HEK293 (cell line): ENCODE data around the gene GLG1.

Experiments
- CTCF ChIA-PET: fragments of 350-600 bp; formaldehyde crosslinking; extraction: SDS; loops from one replicate; lab custom pipeline; 2021; ENCODE audit warnings: antibody characterized with exemption; lab: Yijun Ruan, JAX
- POLR2A ChIA-PET: fragments of 300-600 bp; formaldehyde crosslinking; extraction: SDS; loops from one replicate; lab custom pipeline; 2020; ENCODE audit warnings: antibody characterized with exemption, inconsistent platforms; lab: Yijun Ruan, JAX
- H3K27ac ChIP-seq: fragments of 200-500 bp; sonication (Bioruptor generic); 2 replicates; pipeline ENCODE4 v1.5.1; 2014; ENCODE audit warnings: low read depth, low read length, control low read depth, inconsistent platforms; ENCODE audit errors: extremely low read depth
- H3K36me3 ChIP-seq, 2 experiments: fragments of 200-500 bp in 1 of 2; sonication (Bioruptor generic) in 1 of 2; 1 replicate in 1 of 2; 2 replicates in 1 of 2; pipeline ENCODE4 v1.5.1; 2014 to 2017; ENCODE audit warnings: inconsistent platforms in 2 of 2, low read length in 2 of 2; ENCODE audit not compliant: control insufficient read depth in 2 of 2, insufficient read depth in 1 of 2
- H3K4me1 ChIP-seq: fragments of 200-500 bp; sonication (Bioruptor generic); 2 replicates; pipeline ENCODE4 v1.5.1; 2014; ENCODE audit warnings: mild to moderate bottlenecking, low read length, inconsistent platforms; ENCODE audit not compliant: control insufficient read depth, insufficient read depth
- H3K4me3 ChIP-seq: 2 replicates; pipeline ENCODE4 v1.5.1; 2011; ENCODE audit warnings: low read depth, mild to moderate bottlenecking, control low read depth, low read length, moderate library complexity
- H3K9me3 ChIP-seq: fragments of 200-500 bp; sonication (Bioruptor generic); 2 replicates; pipeline ENCODE4 v1.5.1; 2014; ENCODE audit warnings: low read depth, low read length, inconsistent platforms; ENCODE audit not compliant: control insufficient read depth, insufficient read depth
- BCL11A ChIP-seq: fragments of 450-650 bp; formaldehyde crosslinking; IDR thresholded peaks from 2 replicates; pipeline ENCODE4 v1.5.1; 2016; ENCODE audit warnings: low read depth, missing biosample characterization, missing genetic modification characterization
- GLIS1 ChIP-seq: fragments of 450-650 bp; formaldehyde crosslinking; IDR thresholded peaks from 2 replicates; pipeline ENCODE4 v1.5.1; 2016; ENCODE audit warnings: missing biosample characterization, missing genetic modification characterization
- KLF16 ChIP-seq: fragments of 450-650 bp; formaldehyde crosslinking; IDR thresholded peaks from 2 replicates; pipeline ENCODE4 v1.5.1; 2017; ENCODE audit warnings: missing biosample characterization, missing genetic modification characterization
- MEIS1 ChIP-seq: sonication (generic); formaldehyde crosslinking; IDR thresholded peaks from 2 replicates; pipeline ENCODE4 v1.8.1; 2022; ENCODE audit warnings: missing genetic modification reagents, mild to moderate bottlenecking, borderline replicate concordance
- SETDB1 ChIP-seq: IDR thresholded peaks from one replicate; pipeline ENCODE4 v1.6.1; 2017; ENCODE audit warnings: mild to moderate bottlenecking, low read length, moderate library complexity, mixed read lengths; ENCODE audit not compliant: insufficient read length
- TCF7L2 ChIP-seq: IDR thresholded peaks from 2 replicates; pipeline ENCODE4 v1.6.1; 2011; ENCODE audit warnings: low read depth, mild to moderate bottlenecking, inconsistent platforms, low read length, moderate library complexity, borderline replicate concordance
- ZNF10 ChIP-seq: fragments of 450-650 bp; formaldehyde crosslinking; IDR thresholded peaks from 2 replicates; pipeline ENCODE4 v1.5.1; 2017; ENCODE audit warnings: missing biosample characterization, missing genetic modification characterization
- ZNF132 ChIP-seq: fragments of 450-650 bp; formaldehyde crosslinking; IDR thresholded peaks from 2 replicates; pipeline ENCODE4 v1.5.1; 2017; ENCODE audit warnings: missing biosample characterization, missing genetic modification characterization, borderline replicate concordance
- ZNF138 ChIP-seq: fragments of 450-650 bp; formaldehyde crosslinking; IDR thresholded peaks from 2 replicates; pipeline ENCODE4 v1.5.1; 2016; ENCODE audit warnings: missing biosample characterization, missing genetic modification characterization, borderline replicate concordance
- ZNF140 ChIP-seq: fragments of 450-650 bp; formaldehyde crosslinking; IDR thresholded peaks from 2 replicates; pipeline ENCODE4 v1.5.1; 2016; ENCODE audit warnings: missing biosample characterization, missing genetic modification characterization
- ZNF174 ChIP-seq: fragments of 450-650 bp; formaldehyde crosslinking; IDR thresholded peaks from 2 replicates; pipeline ENCODE4 v1.5.0; 2017; ENCODE audit warnings: missing biosample characterization, mild to moderate bottlenecking, missing genetic modification characterization
- ZNF175 ChIP-seq: fragments of 450-650 bp; formaldehyde crosslinking; IDR thresholded peaks from 2 replicates; pipeline ENCODE4 v1.5.1; 2016; ENCODE audit warnings: missing biosample characterization, missing genetic modification characterization
- ZNF302 ChIP-seq: fragments of 450-650 bp; formaldehyde crosslinking; IDR thresholded peaks from 2 replicates; pipeline ENCODE4 v1.5.1; 2016; ENCODE audit warnings: missing biosample characterization, missing genetic modification characterization, low read depth
- ZNF311 ChIP-seq: fragments of 450-650 bp; formaldehyde crosslinking; IDR thresholded peaks from 2 replicates; pipeline ENCODE4 v1.5.1; 2017; ENCODE audit warnings: missing biosample characterization, missing genetic modification characterization, borderline replicate concordance
- ZNF585B ChIP-seq: fragments of 450-650 bp; formaldehyde crosslinking; IDR thresholded peaks from 2 replicates; pipeline ENCODE4 v1.5.1; 2016; ENCODE audit warnings: missing biosample characterization, missing genetic modification characterization
- ZNF596 ChIP-seq: fragments of 450-650 bp; IDR thresholded peaks from 2 replicates; pipeline ENCODE4 v1.5.0; 2018; ENCODE audit warnings: missing biosample characterization, mild to moderate bottlenecking, missing genetic modification characterization, moderate library complexity
- ZNF624 ChIP-seq: fragments of 450-650 bp; formaldehyde crosslinking; IDR thresholded peaks from 2 replicates; pipeline ENCODE4 v1.5.1; 2017; ENCODE audit warnings: missing biosample characterization, missing genetic modification characterization
- ZNF776 ChIP-seq: fragments of 450-650 bp; formaldehyde crosslinking; IDR thresholded peaks from 2 replicates; pipeline ENCODE4 v1.5.0; 2017; ENCODE audit warnings: missing biosample characterization, missing genetic modification characterization, borderline replicate concordance
- TF ChIP-seq, protein P1 (sequence below): fragments of 450-650 bp; formaldehyde crosslinking; IDR thresholded peaks from 2 replicates; pipeline ENCODE4 v1.5.1; 2016; ENCODE audit warnings: missing biosample characterization, missing genetic modification characterization
- TF ChIP-seq, protein P2 (sequence below): fragments of 450-650 bp; formaldehyde crosslinking; IDR thresholded peaks from 2 replicates; pipeline ENCODE4 v1.5.1; 2017; ENCODE audit warnings: missing biosample characterization, mild to moderate bottlenecking, missing genetic modification characterization, moderate library complexity
- TF ChIP-seq, protein P3 (sequence below): IDR thresholded peaks from 2 replicates; pipeline ENCODE4 v1.6.1; 2011; ENCODE audit warnings: mild to moderate bottlenecking, low read depth, low read length, borderline replicate concordance
- TF ChIP-seq, protein P4 (sequence below): fragments of 450-650 bp; formaldehyde crosslinking; IDR thresholded peaks from 2 replicates; pipeline ENCODE4 v1.5.1; 2017; ENCODE audit warnings: missing biosample characterization, missing genetic modification characterization
- TF ChIP-seq, protein P5 (sequence below): fragments of 450-650 bp; IDR thresholded peaks from 2 replicates; pipeline ENCODE4 v1.5.1; 2018; ENCODE audit warnings: missing biosample characterization, mild to moderate bottlenecking, missing genetic modification characterization
- TF ChIP-seq, protein P6 (sequence below): fragments of 450-650 bp; formaldehyde crosslinking; IDR thresholded peaks from 2 replicates; pipeline ENCODE4 v1.5.1; 2016; ENCODE audit warnings: missing biosample characterization, missing genetic modification characterization

GLG1 gene

DNA sequence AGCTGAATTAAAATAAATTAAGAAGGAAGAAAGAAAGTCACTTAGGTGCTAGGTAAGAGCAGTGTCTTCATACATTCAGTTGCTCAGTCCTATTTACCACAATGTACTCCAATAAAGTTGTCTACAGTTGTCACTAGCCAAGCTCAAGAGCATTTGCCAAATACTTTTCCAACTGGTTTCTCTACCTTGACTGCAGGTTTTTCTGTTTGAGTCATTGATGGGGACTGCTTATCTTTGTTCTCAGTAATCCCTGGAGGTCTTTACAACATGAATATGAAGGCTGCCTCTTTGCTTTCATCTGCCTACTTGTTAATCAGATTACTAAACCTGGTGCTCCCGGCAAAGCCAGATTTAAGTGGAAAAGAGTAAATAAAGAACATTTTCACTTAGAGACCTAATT lies 121.0 kb downstream of the GLG1 start:
- no peak overlapping the region for H3K27ac ChIP-seq
- H3K4me3 ChIP-seq: no peak overlapping the region
- peaks cover 15% of the 10 kb centered on the region for H3K4me1 ChIP-seq
- H3K9me3 ChIP-seq: no peaks in the 10 kb centered on the region
- POLR2A ChIA-PET: no interaction called here
- CTCF ChIA-PET: no interaction called here
- peaks cover 3 to 38% of the 10 kb centered on the region in 2 experiments; a peak in 2 of 3 replicates for H3K36me3 ChIP-seq
- peak; percentile 46; the same call in 1 of the 2 replicates for TF ChIP-seq TCF7L2
- TF ChIP-seq ZNF624 (tag by site-specific recombination): no peak

DNA sequence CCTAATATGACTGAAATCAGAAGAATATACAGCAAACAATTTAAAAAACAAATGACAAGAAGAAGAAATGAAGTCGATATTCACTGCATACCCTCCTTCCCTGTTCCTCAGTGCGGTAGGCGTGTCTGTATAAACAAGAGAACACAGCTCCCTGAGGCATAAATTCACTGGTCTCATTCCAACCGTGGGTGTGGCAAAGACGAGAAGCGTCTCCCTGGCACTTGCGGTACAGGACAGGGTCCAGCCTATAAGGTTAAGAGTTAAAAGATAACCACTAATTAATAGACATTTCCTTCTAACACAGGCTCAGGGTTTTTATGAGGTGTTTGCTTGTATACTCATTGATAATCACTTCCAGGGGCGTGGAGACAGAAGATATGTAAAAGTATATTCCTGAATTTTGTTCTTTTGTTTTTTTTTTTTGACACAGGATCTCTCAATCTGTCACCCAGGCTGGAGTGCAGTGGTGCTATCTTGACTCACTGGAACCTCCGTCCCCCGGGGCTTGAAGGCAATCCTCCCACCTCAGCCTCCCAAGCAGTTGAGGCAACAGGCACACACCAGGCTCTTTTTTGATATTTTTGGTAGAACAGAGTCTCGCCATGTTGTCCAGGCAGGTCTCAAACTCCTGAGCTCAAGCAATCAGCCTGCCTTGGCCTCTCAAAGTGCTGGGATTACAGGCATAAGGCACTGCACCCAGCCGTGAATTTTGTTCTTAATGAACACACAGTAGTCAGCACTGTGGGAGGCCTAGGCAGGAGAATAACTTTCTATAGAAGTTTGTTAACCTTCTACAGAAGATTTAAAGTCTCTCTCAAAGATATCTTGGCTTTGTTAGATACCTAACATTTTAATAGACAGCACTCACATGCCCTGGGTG lies 126.5 kb downstream of the GLG1 start:
- Histone ChIP-seq H3K36me3 (peaks cover 3 to 47% of the 10 kb centered on the region in 2 experiments), H3K9me3 (no peaks in the 10 kb centered on the region), H3K27ac (no peak overlapping the region), H3K4me1 (peaks cover 4% of the 10 kb centered on the region; the same call in 1 of the 2 replicates), H3K4me3 (no peak overlapping the region)
- CTCF ChIA-PET: interaction anchor here (0.6 kb wide), 2 partner anchors 334 to 383 kb away, joined by 3 to 5 read pairs; no protein-coding TSS in a partner anchor
- POLR2A ChIA-PET: interaction anchor here (0.5 to 1.9 kb wide), 4 partner anchors 127 to 186 kb away, joined by 3 to 9 read pairs (median 6); partner anchors contain the start of genes GLG1 and RFWD3
- no peak for TF ChIP-seq MEIS1
- peak; percentile 50 for TF ChIP-seq GLIS1 (tag by site-specific recombination)
- TF ChIP-seq, protein P1, sequence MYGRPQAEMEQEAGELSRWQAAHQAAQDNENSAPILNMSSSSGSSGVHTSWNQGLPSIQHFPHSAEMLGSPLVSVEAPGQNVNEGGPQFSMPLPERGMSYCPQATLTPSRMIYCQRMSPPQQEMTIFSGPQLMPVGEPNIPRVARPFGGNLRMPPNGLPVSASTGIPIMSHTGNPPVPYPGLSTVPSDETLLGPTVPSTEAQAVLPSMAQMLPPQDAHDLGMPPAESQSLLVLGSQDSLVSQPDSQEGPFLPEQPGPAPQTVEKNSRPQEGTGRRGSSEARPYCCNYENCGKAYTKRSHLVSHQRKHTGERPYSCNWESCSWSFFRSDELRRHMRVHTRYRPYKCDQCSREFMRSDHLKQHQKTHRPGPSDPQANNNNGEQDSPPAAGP (tag by site-specific recombination): no peak
- no peak for TF ChIP-seq ZNF174 (tag by site-specific recombination)
- TF ChIP-seq ZNF138 (tag by site-specific recombination): no peak
- TF ChIP-seq, protein P2, sequence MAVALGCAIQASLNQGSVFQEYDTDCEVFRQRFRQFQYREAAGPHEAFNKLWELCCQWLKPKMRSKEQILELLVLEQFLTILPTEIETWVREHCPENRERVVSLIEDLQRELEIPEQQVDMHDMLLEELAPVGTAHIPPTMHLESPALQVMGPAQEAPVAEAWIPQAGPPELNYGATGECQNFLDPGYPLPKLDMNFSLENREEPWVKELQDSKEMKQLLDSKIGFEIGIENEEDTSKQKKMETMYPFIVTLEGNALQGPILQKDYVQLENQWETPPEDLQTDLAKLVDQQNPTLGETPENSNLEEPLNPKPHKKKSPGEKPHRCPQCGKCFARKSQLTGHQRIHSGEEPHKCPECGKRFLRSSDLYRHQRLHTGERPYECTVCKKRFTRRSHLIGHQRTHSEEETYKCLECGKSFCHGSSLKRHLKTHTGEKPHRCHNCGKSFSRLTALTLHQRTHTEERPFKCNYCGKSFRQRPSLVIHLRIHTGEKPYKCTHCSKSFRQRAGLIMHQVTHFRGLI (tag by site-specific recombination): no peak
- TF ChIP-seq KLF16: peak; percentile 45; the same call in 1 of the 2 replicates
- TF ChIP-seq ZNF311 (tag by site-specific recombination): no peak
- TF ChIP-seq ZNF585B (tag by site-specific recombination): no peak
- no peak for TF ChIP-seq ZNF302
- TF ChIP-seq, protein P3, sequence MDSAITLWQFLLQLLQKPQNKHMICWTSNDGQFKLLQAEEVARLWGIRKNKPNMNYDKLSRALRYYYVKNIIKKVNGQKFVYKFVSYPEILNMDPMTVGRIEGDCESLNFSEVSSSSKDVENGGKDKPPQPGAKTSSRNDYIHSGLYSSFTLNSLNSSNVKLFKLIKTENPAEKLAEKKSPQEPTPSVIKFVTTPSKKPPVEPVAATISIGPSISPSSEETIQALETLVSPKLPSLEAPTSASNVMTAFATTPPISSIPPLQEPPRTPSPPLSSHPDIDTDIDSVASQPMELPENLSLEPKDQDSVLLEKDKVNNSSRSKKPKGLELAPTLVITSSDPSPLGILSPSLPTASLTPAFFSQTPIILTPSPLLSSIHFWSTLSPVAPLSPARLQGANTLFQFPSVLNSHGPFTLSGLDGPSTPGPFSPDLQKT: no peak
- no peak for TF ChIP-seq ZNF624 (tag by site-specific recombination)
- TF ChIP-seq ZNF175 (tag by site-specific recombination): no peak
- TF ChIP-seq ZNF596: no peak
- no peak for TF ChIP-seq ZNF132
- TF ChIP-seq TCF7L2: no peak
- TF ChIP-seq, protein P4, sequence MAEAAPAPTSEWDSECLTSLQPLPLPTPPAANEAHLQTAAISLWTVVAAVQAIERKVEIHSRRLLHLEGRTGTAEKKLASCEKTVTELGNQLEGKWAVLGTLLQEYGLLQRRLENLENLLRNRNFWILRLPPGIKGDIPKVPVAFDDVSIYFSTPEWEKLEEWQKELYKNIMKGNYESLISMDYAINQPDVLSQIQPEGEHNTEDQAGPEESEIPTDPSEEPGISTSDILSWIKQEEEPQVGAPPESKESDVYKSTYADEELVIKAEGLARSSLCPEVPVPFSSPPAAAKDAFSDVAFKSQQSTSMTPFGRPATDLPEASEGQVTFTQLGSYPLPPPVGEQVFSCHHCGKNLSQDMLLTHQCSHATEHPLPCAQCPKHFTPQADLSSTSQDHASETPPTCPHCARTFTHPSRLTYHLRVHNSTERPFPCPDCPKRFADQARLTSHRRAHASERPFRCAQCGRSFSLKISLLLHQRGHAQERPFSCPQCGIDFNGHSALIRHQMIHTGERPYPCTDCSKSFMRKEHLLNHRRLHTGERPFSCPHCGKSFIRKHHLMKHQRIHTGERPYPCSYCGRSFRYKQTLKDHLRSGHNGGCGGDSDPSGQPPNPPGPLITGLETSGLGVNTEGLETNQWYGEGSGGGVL (tag by site-specific recombination): no peak
- no peak for TF ChIP-seq ZNF776 (tag by site-specific recombination)
- no peak for TF ChIP-seq ZNF140
- TF ChIP-seq, protein P5, sequence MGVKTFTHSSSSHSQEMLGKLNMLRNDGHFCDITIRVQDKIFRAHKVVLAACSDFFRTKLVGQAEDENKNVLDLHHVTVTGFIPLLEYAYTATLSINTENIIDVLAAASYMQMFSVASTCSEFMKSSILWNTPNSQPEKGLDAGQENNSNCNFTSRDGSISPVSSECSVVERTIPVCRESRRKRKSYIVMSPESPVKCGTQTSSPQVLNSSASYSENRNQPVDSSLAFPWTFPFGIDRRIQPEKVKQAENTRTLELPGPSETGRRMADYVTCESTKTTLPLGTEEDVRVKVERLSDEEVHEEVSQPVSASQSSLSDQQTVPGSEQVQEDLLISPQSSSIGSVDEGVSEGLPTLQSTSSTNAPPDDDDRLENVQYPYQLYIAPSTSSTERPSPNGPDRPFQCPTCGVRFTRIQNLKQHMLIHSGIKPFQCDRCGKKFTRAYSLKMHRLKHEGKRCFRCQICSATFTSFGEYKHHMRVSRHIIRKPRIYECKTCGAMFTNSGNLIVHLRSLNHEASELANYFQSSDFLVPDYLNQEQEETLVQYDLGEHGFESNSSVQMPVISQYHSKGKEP (tag by site-specific recombination): no peak
- no peak for TF ChIP-seq SETDB1
- TF ChIP-seq BCL11A: no peak
- TF ChIP-seq, protein P6, sequence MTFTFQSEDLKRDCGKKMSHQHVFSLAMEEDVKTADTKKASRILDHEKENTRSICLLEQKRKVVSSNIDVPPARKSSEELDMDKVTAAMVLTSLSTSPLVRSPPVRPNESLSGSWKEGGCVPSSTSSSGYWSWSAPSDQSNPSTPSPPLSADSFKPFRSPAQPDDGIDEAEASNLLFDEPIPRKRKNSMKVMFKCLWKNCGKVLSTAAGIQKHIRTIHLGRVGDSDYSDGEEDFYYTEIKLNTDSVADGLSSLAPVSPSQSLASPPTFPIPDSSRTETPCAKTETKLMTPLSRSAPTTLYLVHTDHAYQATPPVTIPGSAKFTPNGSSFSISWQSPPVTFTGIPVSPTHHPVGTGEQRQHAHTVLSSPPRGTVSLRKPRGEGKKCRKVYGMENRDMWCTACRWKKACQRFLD (tag by site-specific recombination): no peak
- TF ChIP-seq ZNF10: no peak
